ENCODE data around the gene SNTG2. TPM values are rescaled to one million over a fixed set of nuclear protein-coding genes. Genes with fewer than 3 reads are reported as not detected.

Gene SNTG2
- total RNA-seq, 1 donor from 2014 or later, result 4.4 TPM

GRCh38 chr2:946073-946948 lies 4.3 kb upstream of the SNTG2 start:
- DNase-seq (ENCODE audit: low spot score), result no peak
- no peak for ATAC-seq
- intact Hi-C loops (cut with DNase I), result no loop called here

- DNase-seq (ENCODE audit: low spot score), result no peak
- no peak for ATAC-seq
- intact Hi-C loops (cut with DNase I), result no loop called here
These were observed 1.1 kb upstream of the SNTG2 start for GRCh38 chr2:949384-950079.

GRCh38 chr2:951224-952006 lies 766 bp downstream of the SNTG2 start:
- no peak for DNase-seq (ENCODE audit: low spot score)
- ATAC-seq, result peak; percentile 7
- intact Hi-C loops (cut with DNase I), result no loop called here

GRCh38 chr2:953408-953807 lies 2.8 kb downstream of the SNTG2 start:
- no peak for DNase-seq (ENCODE audit: low spot score)
- intact Hi-C loops (cut with DNase I), result no loop called here

GRCh38 chr2:953975-954686 lies 3.5 kb downstream of the SNTG2 start:
- peak; percentile 45 for ATAC-seq
- DNase-seq (ENCODE audit: low spot score), result no peak
- intact Hi-C loops (cut with DNase I), result no loop called here

More at GRCh38 chr2:953408-953807, 2.8 kb downstream of the SNTG2 start:
- no peak for ATAC-seq

- intact Hi-C loops (cut with DNase I), result no loop called here
- no peak for DNase-seq (ENCODE audit: low spot score)
- no peak for ATAC-seq
These were observed 4.0 kb downstream of the SNTG2 start for GRCh38 chr2:954687-955000.

GRCh38 chr2:955829-956731 lies 5.4 kb downstream of the SNTG2 start:
- DNase-seq (ENCODE audit: low spot score) (no peak), ATAC-seq (no peak)
- intact Hi-C loops (cut with DNase I), result no loop called here

- DNase-seq (ENCODE audit: low spot score) (no peak), ATAC-seq (no peak)
- intact Hi-C loops (cut with DNase I), result no loop called here
These were observed 8.8 kb downstream of the SNTG2 start for GRCh38 chr2:959457-959856.

- no peak for ATAC-seq
- intact Hi-C loops (cut with DNase I), result no loop called here
- DNase-seq (ENCODE audit: low spot score), result no peak
These were observed 9.6 kb downstream of the SNTG2 start for GRCh38 chr2:960061-960736.

GRCh38 chr2:961786-962185 lies 11.1 kb downstream of the SNTG2 start:
- DNase-seq (ENCODE audit: low spot score), result no peak
- peak; percentile 22 for ATAC-seq
- intact Hi-C loops (cut with DNase I), result no loop called here

GRCh38 chr2:963876-964275 lies 13.2 kb downstream of the SNTG2 start:
- intact Hi-C loops (cut with DNase I), result no loop called here
- no peak for DNase-seq (ENCODE audit: low spot score)
- no peak for ATAC-seq

GRCh38 chr2:964562-964961 lies 13.9 kb downstream of the SNTG2 start:
- DNase-seq (ENCODE audit: low spot score), result no peak
- ATAC-seq, result no peak
- intact Hi-C loops (cut with DNase I), result no loop called here

GRCh38 chr2:965640-966147 lies 15.0 kb downstream of the SNTG2 start:
- intact Hi-C loops (cut with DNase I), result no loop called here
- DNase-seq (ENCODE audit: low spot score), result no peak
- peak; percentile 15 for ATAC-seq

- intact Hi-C loops (cut with DNase I), result no loop called here
- ATAC-seq (no peak), DNase-seq (ENCODE audit: low spot score) (no peak)
These were observed 22.5 kb downstream of the SNTG2 start for GRCh38 chr2:973129-973528.

- intact Hi-C loops (cut with DNase I), result no loop called here
- no peak for ATAC-seq
These were observed 23.4 kb downstream of the SNTG2 start for GRCh38 chr2:974054-974453.

GRCh38 chr2:974502-974901 lies 23.9 kb downstream of the SNTG2 start:
- intact Hi-C loops (cut with DNase I), result no loop called here
- ATAC-seq, result no peak

More at GRCh38 chr2:974054-974453, 23.4 kb downstream of the SNTG2 start:
- no peak for DNase-seq (ENCODE audit: low spot score)

GRCh38 chr2:975095-975494 lies 24.4 kb downstream of the SNTG2 start:
- DNase-seq (ENCODE audit: low spot score), result no peak
- no peak for ATAC-seq
- intact Hi-C loops (cut with DNase I), result no loop called here

More at GRCh38 chr2:974502-974901, 23.9 kb downstream of the SNTG2 start:
- no peak for DNase-seq (ENCODE audit: low spot score)
